22Rv1 (cell line): ENCODE results near the gene SYNE1.

Experiments
- ZFX ChIP-seq: fragments of 450-650 bp; IDR thresholded peaks from 2 replicates; pipeline ENCODE4 v1.6.1; 2017; ENCODE audit warnings: antibody characterized with exemption, borderline replicate concordance
- TF ChIP-seq, protein P1 (sequence below): fragments of 450-650 bp; IDR thresholded peaks from 2 replicates; pipeline ENCODE4 v1.5.1; 2017; ENCODE audit warnings: mild to moderate bottlenecking

DNA sequence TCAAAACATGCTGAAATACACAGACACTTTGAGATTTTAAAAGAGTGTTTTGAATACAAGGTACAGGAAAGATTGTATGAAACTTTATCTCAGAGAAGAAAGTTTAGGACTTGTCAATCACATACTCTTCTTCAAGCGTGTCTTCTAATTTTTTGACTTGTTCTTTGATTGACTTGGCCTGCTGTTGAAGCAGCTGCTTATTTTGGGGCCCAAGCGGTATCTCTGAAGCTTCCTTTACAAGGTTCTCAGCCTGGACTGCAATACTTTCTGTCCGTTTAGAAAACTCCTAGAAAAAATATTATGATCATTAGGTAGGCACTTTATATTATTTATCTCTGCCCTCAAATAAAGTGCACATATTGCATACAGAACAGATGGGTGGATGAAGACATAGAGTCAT lies 201.3 kb downstream of the SYNE1 start:
- TF ChIP-seq, protein P1, sequence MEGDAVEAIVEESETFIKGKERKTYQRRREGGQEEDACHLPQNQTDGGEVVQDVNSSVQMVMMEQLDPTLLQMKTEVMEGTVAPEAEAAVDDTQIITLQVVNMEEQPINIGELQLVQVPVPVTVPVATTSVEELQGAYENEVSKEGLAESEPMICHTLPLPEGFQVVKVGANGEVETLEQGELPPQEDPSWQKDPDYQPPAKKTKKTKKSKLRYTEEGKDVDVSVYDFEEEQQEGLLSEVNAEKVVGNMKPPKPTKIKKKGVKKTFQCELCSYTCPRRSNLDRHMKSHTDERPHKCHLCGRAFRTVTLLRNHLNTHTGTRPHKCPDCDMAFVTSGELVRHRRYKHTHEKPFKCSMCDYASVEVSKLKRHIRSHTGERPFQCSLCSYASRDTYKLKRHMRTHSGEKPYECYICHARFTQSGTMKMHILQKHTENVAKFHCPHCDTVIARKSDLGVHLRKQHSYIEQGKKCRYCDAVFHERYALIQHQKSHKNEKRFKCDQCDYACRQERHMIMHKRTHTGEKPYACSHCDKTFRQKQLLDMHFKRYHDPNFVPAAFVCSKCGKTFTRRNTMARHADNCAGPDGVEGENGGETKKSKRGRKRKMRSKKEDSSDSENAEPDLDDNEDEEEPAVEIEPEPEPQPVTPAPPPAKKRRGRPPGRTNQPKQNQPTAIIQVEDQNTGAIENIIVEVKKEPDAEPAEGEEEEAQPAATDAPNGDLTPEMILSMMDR, result no peak
- TF ChIP-seq ZFX, result no peak
